Renal pelvis (tissue), 12 donors: ENCODE measurements around the gene ZSWIM5. TPM values are rescaled to one million over a fixed set of nuclear protein-coding genes. Genes with fewer than 3 reads are reported as not detected.
"Not testable (repeated sequence)": the region's sequence is repeated elsewhere in the genome, so short reads cannot be mapped to it uniquely, and the experiment has no call there.

Source experiments
- DNase-seq: peaks from one replicate; pipeline ENCODE4 v3.0.0-alpha.2; 2013
- long read RNA-seq, 16 experiments: transcript quantifications; one replicate each; lab custom pipeline, GENCODE V29; 2026
- polyA plus RNA-seq, 3 donors: library from polyadenylated mRNA; unstranded; fragments of 120-200 nt; gene quantifications; one replicate each; pipeline ENCODE4 v1.2.1, GENCODE V29; 2013; ENCODE audit not compliant: insufficient read length in 3 of 3

The ZSWIM5 gene
- 1 to 10 TPM; 6.8 to 8.3 (median 7.6) TPM for polyA plus RNA-seq
- long read RNA-seq, donor 1, result 0 reads
- long read RNA-seq, donor 2, result 0 reads
- long read RNA-seq, donor 3, result 0 reads
- long read RNA-seq, donor 4, result 0 reads
- long read RNA-seq, donor 5, full-length matches to known transcripts, result 1 of 1 reads
- long read RNA-seq, donor 5, partial matches to known transcripts, result 0 of 1 reads
- long read RNA-seq, donor 5, other reads (novel, unspliced or antisense), result 0 of 1 reads
- long read RNA-seq, donor 6, result 0 reads
- long read RNA-seq, donor 7, full-length matches to known transcripts, result 1 of 1 reads
- long read RNA-seq, donor 7, partial matches to known transcripts, result 0 of 1 reads
- long read RNA-seq, donor 7, other reads (novel, unspliced or antisense), result 0 of 1 reads
- long read RNA-seq, donor 8, full-length matches to known transcripts, result 1 of 1 reads
- long read RNA-seq, donor 8, partial matches to known transcripts, result 0 of 1 reads
- long read RNA-seq, donor 8, other reads (novel, unspliced or antisense), result 0 of 1 reads
- long read RNA-seq, donor 9, result 0 reads
- long read RNA-seq, donor 10, result 0 reads
- long read RNA-seq, donor 11, result 0 reads
- long read RNA-seq, donor 12, full-length matches to known transcripts, result 1 of 1 reads
- long read RNA-seq, donor 12, partial matches to known transcripts, result 0 of 1 reads
- long read RNA-seq, donor 12, other reads (novel, unspliced or antisense), result 0 of 1 reads
- long read RNA-seq, donor 13, result 0 reads
- long read RNA-seq, donor 14, result 0 reads
- long read RNA-seq, donor 15, result 0 reads
- long read RNA-seq, donor 16, result 0 reads

DNA sequence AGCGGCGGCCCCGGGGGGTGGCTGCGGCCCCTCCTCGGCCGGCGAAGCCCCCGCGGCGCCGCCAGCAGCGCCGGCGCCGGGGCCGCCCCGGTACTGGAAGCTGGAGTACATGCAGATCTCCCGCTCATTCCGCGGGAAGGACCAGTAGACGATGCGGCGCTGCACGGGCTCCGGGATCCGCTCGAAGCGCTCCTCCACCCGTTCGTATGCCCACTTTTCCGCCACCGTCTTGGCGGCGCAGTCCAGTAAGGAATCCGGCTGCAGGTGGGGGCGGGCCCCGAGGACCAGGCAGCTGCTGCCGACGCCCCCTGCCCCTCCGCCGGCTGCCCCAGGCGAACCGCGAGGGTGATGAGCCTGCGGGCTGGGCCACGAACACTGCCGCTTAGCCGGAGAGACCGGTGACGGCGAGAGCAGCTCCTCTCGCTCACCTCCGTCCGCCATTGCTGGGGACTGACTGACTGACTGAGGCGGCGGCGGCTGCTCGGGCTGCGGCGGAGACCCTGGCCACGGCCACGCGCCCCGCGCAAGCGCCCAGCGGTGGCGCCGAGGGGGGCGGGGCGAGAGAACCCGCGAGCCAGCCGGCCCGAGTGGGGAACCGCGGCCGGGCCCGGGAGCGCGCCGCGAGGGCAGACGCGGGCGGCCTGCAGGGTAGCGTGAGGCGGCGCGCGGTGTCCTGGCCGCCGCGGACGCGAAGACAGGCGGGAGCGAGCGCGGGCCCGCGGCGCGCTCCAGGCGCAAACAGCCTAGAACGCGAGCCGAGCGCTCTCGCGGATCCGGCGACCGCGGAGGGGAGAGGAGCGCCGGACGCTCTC, at the start of gene ZSWIM5:
Gene ZSWIM5, minus strand, starts transcription at position 696 of the 812 bp plus-strand sequence. Its CDS starts 255 bp downstream, at position 441.
- peak; percentile 77 for DNase-seq

DNA sequence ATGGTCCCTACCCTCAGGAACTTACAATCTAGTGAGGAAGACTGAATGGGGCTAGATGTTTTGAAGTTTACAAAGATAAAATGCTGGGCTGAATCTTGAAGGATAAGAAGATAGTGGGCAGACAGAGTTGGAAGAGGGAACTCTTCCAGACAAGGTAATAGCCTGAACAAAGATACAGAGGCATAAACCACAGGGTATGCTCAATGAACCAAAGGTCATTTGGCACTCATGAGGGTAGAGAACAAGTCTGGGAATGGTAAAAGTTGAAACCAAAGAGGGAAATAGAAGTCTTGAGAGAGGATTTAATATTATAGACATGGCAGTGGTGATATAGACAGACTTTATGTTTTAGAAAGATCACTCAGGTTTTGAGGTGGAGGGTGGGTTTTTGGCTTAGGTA, 48.1 kb upstream of the ZSWIM5 start:
- DNase-seq, result no peak

DNA sequence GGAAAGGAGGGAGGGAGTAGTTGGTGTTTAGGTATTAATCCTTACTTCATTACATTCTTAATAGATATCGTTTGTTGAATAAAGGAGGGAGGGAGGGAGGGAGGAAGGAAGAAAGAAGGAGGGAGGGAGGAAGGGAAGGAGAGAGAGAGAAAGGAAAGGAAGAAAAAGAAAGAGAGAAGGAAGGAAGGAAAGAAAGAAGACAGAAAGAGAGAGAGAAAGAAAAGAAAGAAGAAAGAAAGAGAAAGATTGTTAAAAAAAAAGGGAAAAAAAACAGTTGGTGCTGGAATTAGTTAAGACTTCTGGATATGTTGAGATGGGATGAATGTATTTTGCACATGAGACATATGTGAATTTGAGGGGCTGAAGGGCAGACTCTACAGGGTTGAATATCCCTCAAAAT, 44.1 kb upstream of the ZSWIM5 start:
- DNase-seq, result no peak

DNA sequence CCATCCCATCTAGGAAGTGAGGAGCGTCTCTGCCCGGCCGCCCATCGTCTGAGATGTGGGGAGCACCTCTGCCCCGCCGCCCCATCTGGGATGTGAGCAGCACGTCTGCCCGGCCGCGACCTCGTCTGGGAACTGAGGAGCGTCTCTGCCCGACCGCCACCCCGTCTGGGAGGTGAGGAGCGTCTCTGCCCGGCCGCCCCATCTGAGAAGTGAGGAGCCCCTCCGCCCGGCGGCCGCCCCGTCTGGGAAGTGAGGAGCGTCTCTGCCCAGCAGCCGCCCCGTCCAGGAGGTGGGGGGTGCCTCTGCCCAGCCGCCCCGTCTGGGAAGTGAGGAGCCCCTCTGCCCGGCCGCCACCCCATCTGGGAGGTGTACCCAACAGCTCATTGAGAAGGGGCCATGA, 41.6 kb upstream of the ZSWIM5 start:
- DNase-seq, result not testable (repeated sequence)

GRCh38 chr1:45246760-45247159, 40.4 kb upstream of the ZSWIM5 start:
- no peak for DNase-seq

- not testable (repeated sequence) for DNase-seq
Measured at GRCh38 chr1:45246359-45246758, 40.0 kb upstream of the ZSWIM5 start.

GRCh38 chr1:45244660-45245059, 38.3 kb upstream of the ZSWIM5 start:
- DNase-seq, result no peak

DNA sequence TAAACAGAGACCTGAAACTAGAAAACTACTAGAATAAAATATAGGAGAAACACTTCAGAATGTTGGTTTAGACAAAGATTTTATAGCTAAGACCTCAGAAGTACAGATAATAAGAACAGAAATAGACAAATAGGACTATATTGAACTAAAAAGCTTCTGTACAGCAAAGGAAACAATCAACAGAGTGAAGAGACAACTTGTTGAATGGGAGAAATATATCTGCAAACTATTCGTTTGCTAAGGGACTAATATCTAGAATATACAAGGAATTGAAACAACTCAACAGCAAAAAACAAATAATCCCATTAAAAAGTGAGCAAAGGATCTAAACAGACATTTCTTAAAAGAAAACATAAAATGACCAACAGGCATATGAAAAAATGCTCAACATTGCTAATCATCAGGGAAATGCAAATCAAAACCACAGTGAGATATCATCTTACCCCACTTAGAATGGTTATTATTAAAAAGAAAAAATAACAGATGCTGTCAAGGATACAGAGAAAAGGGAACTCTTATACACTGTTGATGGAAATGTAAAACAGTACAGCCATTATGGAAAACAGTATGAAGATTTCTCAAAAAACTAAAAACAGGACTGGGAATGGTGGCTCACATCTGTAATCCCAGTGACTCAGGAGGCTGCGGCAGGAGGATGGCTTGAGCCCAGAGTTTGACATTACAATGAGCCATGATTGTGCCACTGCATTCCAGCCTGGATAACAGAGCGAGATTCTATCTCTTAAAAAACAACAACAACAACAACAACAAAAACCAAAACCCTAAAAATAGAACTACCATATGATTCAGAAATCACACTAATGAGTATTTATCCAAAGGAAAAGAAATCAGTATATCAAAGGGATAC, 37.3 kb upstream of the ZSWIM5 start:
- no peak for DNase-seq

DNA sequence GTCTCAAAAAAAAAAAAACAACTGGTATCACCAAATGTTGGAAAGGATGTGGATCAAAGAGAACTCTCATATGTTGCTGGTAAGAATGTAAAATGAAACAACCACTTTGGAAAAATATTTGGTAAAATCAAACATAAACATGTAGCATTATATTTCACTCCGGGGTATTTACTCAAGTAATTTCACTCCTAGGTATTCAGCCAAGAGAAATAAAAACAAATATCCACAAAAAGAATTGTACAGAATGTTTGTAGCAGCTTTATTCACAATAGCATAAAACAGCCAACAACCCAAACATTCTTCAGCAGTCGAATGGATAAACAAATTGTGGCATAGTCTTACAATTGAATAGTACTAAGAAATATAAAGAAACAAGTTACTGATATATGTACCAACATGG, 32.4 kb upstream of the ZSWIM5 start:
- no peak for DNase-seq

GRCh38 chr1:45236136-45236535, 29.7 kb upstream of the ZSWIM5 start:
- no peak for DNase-seq

GRCh38 chr1:45230537-45230936, 24.1 kb upstream of the ZSWIM5 start:
- no peak for DNase-seq

DNA sequence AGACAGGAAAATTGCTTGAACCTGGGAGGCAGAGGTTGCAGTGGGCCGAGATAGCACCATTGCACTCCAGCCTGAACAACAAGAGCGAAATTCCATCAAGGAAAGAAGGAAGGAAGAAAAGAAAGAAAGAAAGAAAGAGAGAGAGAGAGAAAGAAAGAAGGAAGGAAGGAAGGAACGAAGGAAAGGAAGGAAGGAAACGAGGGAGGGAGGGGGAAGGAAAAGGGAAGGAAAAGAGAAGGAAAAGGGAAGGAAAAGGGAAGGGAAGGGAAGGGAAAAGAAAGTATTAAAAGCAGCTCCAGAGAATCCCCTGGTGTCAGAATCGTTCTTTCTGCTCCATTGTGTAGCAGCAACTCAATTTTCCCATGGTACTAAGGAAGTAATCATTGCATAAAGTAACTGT, 19.2 kb upstream of the ZSWIM5 start:
- DNase-seq, result no peak

GRCh38 chr1:45223710-45224109, 17.3 kb upstream of the ZSWIM5 start:
- not testable (repeated sequence) for DNase-seq

GRCh38 chr1:45221716-45222115, 15.3 kb upstream of the ZSWIM5 start:
- no peak for DNase-seq

DNA sequence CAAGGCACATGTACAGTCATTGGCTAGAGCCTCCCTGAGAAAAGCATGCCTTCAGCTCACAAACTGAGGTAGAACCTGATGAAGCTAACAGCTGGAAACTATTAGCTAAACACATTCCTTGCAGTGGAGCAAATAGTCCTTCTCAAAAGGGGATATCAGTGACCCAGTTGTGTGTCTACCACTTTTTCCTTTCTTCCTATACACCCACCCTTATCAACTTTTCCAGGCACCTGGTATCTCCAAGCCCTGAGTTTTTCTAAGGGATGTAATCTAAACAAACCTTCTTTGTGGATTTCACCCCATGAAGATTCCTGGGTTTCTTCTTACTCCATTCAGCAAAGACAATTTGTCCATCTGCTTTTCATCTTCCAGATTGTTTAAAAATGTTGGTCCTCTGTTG, 10.5 kb upstream of the ZSWIM5 start:
- no peak for DNase-seq

DNA sequence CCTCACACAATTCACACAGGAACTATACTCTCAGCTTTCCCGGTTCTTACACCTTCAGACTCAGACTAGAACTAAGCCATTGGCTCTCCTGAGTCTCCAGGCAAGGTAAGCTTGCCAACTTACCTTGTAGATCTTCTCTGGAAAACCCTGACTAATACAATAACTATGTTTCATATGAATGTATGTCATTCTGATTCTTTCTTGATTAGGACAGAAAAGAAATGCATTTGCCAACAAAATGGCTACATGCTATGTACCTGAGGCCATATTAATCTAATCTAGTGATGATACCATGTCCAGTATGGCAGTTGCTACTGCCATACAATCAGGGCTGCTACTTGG, 9.8 kb upstream of the ZSWIM5 start:
- DNase-seq, result no peak

DNA sequence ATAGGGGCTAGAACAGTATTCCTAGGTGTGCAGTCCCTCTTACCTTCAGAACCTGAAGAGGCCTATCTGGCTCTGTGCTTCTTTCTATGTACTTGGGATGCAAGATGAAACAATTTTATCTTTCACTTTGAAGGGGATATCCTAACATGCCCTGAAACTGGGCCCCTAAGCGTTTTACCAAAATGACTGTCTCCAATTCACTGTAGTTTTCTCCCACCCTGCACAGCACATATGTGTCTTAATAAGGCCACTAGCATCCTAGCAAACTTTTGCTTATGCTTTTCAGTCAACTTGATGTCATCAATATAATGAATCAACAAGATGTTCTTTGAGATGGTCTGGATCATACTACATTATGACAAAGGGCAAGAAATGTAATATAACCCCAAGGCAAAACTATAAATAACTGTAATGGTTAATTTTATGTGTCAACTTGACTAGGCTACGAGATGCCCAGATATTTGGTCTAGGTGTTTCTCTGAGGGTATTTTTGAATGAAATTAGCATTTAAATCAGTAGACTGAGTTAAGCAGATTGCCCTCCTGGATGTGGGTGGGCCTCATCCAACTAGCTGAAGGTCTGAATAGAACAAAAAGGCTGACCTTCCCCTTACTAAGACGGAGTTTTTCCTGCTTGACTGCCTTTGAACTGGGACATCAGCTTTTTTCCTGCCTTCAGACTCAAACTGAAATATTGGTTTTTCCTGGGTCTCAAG, 9.2 kb upstream of the ZSWIM5 start:
- DNase-seq, result no peak

DNA sequence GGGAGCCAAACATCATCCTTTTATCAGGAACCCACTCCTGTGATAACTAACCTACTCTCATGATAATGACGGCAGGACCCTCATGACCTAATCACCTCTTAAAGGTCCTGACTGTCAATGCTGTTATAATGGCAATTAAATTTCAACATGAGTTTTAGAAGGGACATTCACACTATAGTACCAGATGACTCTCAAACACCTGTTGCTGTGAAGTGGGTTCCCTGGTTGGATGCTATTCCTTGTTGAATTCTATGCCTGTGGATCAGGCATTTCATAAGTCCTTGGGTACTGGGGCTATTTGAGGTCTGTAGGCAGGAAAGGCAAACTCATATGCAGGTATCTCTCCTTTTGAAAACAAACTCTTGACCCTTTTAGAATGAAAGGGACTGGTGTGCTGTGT, 7.5 kb upstream of the ZSWIM5 start:
- DNase-seq, result no peak

DNA sequence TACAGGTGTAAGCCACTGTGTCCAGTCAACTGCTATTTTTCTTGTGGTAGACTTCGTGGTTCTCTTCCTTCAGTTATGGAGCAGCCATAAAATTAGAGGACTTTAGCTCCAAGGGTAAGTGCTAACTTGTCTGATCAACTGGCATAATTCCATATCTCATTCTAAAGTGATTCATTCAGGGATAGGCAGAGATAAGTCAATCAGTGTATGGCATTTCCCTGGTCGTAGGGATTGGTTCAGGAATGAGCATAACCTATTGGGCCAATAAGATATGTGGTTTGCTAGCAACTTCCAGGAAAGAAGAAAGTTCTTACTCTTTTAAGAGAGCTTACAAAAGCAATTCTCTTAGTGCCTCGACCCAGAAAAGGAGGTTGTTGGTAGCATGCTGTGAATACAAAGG, 4.7 kb upstream of the ZSWIM5 start:
- no peak for DNase-seq

DNA sequence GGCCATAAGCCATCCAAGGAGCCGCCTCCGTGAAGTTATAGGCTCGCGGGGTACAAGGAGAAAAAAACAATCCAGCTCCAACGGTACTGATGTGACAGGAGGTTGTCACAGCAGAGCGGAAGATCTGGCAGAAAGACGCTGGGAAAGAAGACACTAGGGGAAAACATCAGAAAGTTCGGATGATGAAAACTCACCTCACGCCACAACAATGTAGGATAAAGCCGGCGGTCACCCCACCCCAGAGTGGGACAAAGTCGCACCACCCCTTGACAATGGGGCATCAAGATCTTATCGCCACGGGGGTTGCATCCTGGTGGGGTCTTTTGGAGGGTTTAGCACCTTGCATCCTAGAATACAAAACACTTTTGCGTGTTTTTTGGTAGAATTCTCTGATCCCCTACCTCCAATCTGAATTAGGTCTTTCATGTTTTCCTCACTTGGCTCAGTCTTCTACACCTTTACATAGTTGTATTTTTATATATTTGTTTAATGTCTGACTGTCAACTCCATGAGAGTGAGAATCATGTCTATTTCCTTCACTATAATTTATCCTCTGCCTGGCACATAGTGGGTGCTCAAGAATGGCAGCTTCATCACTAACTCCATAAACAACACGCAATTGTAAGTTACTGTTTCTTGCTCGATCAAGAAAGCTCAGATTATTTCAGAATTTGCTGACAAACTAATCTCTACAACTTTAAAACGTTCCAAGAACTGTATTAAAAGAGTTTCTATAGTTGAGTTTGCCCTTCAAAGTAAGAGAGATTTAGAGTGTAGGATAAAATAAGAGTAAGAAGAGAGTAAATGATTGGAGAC, 611 bp upstream of the ZSWIM5 start:
- DNase-seq, result no peak
